ENCODE measurements around the gene SFXN3.
A peak's percentile ranks its signal among the peaks of the same experiment; 100 is the strongest.

The SFXN3 gene

GRCh38 chr10:101063050-101063525 lies 32.1 kb downstream of the SFXN3 start:
- intact Hi-C loops (cut with DNase I), result loop anchor here (10.0 kb wide), 1 partner anchor 48 kb away; no protein-coding TSS in a partner anchor
- DNase-seq, result peak in 34 of 42 donors; percentile 26 to 87 (median 59)

DNA sequence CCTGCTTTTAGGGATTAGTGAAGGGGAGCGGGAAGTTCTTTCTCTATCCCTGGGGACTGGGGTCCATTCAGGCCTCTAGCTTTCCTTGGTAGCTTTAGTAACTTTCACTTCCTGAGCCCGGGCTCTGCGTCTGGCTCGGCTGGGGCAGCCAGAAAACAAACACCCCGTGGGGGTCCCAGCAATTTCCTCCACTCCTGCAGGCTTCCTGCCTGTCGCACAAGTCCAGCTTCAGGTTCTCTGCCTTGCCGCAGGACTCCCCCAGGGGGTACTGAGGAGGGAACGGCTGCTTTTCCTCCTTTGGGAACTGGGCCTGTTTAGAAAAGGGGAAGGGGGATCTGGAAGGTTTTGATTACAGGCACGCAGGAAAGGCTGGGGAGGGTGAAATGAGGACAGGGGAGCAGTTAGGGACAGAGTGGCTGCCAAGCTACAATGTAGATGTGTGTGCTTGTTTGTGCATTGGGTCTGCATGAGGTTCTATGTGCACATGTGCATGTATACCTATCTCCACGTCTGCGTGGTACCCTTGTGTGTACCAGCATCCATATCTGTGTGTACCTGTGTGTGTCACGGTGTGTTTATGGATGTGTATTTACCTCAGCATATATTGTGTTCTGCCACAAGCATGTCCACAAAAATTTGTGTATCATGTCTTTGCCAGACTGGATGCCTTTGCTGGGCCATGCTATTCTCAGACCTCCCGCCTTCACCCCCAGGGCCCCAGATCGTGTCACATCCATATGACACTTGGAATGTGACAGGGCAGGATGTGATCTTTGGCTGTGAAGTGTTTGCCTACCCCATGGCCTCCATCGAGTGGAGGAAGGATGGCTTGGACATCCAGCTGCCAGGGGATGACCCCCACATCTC lies 32.7 kb downstream of the SFXN3 start:
- intact Hi-C loops (cut with DNase I), result loop anchor here (10.0 kb wide), 1 partner anchor 49 kb away; no protein-coding TSS in a partner anchor
- DNase-seq, result no peak

- intact Hi-C loops (cut with DNase I), result loop anchor here (10.0 kb wide), 1 partner anchor 50 kb away; no protein-coding TSS in a partner anchor
- no peak for DNase-seq
Measured at GRCh38 chr10:101064415-101065030, 33.5 kb downstream of the SFXN3 start.

- DNase-seq, result no peak
- intact Hi-C loops (cut with DNase I), result loop anchor here (10.0 kb wide), 1 partner anchor 51 kb away; no protein-coding TSS in a partner anchor
Measured at GRCh38 chr10:101065481-101066145, 34.6 kb downstream of the SFXN3 start.

GRCh38 chr10:101066146-101066895 lies 35.3 kb downstream of the SFXN3 start:
- intact Hi-C loops (cut with DNase I), result loop anchor here (10.0 kb wide), 1 partner anchor 52 kb away; no protein-coding TSS in a partner anchor
- peak in 36 of 42 donors; percentile 8 to 73 (median 45) for DNase-seq

DNA sequence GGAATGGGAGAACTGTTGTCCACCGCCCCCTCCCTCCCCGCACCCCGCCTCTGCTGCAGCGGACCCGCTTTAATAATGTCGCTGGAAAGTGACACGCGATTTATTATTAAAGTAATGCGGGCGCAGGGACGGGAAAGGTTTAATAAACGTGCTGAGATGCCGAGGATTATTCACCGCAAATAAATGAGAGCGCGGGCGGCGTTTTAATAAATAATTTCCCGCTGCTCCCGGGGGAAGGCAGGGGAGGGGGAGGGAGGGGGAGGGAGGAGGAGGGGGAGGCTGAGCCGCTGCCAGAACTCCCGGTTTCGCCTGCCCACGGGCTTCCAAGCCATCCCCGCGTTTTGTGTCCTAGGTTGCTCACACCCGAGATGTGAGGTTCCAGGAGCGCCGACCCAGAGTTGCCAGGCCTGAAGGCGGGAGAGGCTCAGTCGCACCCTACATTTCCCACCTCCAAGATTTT lies 35.9 kb downstream of the SFXN3 start:
- DNase-seq, result peak in 12 of 42 donors; percentile 14 to 53 (median 31)
- intact Hi-C loops (cut with DNase I), result loop anchor here (10.0 kb wide), 1 partner anchor 52 kb away; no protein-coding TSS in a partner anchor

GRCh38 chr10:101067356-101068083 lies 36.5 kb downstream of the SFXN3 start:
- intact Hi-C loops (cut with DNase I), result loop anchor here (10.0 kb wide), 1 partner anchor 53 kb away; no protein-coding TSS in a partner anchor
- DNase-seq, result peak in 41 of 42 donors; percentile 40 to 92 (median 77)

DNA sequence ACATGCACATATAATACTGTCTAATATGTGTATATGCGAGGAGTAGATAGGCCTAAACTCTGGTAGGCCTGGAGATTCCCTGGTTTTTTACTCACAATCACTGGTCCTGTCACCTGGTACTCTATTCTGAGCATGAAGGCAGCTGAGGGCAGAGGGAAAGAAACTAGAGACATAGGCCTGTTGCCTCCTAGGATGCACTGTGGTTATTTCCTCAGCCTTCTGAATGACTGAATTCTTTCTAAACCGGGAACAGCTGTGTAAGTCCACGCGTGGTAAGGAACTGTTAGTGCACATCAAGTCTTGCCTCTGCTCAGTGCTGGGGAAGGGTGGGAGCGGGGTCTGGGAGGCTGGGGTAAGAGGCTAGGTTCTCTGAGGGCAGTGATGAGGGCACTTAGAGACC lies 38.4 kb downstream of the SFXN3 start:
- no peak for DNase-seq
- intact Hi-C loops (cut with DNase I), result loop anchor here (10.0 kb wide), 1 partner anchor 55 kb away; no protein-coding TSS in a partner anchor

GRCh38 chr10:101070098-101070497 lies 39.1 kb downstream of the SFXN3 start:
- intact Hi-C loops (cut with DNase I), result no loop called here
- peak in 5 of 42 donors; percentile 11 to 58 (median 30) for DNase-seq

DNA sequence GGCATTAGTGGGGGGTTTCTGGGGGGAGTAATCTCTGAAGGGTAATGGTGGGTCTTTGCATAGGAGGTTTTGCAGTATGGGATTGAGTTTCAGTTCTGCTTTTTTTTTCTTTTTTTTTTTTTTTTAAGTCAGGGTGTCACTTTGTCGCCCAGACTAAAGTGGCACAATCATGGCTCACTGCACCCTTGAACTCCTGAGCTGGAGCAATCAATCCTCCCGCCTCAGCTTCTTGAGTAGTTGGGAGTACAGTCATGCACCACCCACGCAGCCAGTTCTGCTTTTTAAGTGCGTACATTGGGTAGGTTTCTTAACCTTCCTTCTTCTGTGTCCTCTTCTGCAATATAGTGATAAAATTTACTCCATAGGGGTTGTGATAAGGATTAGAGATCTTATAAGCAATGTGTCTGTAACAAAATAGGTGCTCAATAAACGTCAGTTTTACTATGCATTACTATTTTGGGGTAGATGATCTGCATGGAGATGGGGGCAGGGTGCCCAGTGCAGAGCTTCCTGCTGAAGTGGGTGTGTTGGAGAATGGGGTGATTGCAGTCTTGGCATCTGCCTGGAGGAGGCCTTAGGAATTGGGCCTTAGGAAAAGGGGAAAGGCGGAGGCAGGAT lies 40.3 kb downstream of the SFXN3 start:
- intact Hi-C loops (cut with DNase I), result no loop called here
- peak; percentile 50 to 96 (median 81) for DNase-seq

DNA sequence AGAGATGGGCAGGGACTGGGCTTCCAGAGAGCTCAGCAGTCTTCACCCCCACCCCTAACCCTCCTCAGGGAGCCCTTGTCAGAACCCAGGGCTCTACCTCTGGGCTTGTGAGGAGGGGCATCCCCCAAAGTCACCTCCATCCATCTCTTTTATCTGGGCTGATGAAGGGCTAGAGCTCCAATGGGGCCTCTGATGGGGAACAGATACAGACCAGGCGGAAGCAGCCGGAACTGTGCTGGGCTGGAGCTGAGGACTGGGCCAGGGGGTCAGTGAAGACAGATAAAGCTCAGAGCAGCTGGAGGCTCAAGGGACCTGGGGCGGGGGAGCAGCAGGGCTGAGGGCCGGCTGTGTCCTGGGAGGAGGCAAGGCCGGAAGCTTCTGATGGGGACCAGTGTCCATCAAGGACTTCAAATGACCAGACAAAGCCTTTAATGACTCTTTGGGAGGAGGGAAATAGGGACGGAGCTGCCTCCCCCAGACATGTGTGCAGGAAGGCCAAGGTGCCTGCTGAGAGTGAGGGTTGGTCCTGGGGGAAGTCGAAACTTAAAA lies 40.9 kb downstream of the SFXN3 start:
- DNase-seq, result no peak
- intact Hi-C loops (cut with DNase I), result no loop called here

- peak in 26 of 42 donors; percentile 6 to 80 (median 38) for DNase-seq
- intact Hi-C loops (cut with DNase I), result no loop called here
Measured at GRCh38 chr10:101072923-101073322, 41.9 kb downstream of the SFXN3 start.

DNA sequence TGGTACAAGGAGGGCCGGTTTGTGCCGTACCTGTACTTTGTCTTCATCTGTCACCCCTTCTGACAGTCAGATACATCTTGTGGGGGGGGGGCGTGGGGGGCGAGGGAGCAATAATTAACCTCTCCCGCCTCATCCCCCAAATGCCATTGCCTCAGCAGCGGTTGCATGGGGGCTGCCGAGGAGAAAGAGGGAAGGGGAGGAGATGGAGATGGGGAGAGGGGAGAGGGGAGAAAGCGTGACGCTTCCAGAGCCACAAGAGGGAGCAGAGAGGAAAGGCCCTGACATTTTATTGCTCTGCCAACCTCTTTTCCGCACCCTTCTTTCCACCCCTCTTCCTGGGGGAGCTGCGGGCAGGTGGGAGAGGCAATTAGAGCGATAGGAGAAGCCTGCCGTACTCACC lies 42.6 kb downstream of the SFXN3 start:
- intact Hi-C loops (cut with DNase I), result no loop called here
- DNase-seq, result no peak

GRCh38 chr10:101075775-101076174 lies 44.7 kb downstream of the SFXN3 start:
- peak in 30 of 42 donors; percentile 13 to 78 (median 31) for DNase-seq
- intact Hi-C loops (cut with DNase I), result no loop called here

DNA sequence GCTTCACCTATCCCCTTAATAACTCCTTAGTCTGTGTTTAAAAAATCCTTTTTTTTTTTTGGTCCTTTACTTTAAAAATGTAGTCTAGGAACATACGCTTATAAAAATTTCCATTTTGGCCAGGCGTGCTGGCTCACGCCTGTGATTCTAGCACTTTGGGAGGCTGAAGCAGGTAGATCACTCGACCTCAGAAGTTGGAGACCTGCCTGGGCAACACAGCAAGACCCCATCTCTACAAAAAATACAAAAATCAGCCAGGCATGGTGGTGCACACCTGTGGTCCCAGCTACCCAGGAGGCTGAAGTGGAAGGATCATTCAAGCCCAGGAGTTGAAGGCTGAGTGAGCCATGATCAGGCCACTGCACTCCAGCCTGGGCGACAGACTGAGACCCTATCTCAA lies 45.6 kb downstream of the SFXN3 start:
- intact Hi-C loops (cut with DNase I), result no loop called here
- no peak for DNase-seq

GRCh38 chr10:101079874-101080273 lies 48.8 kb downstream of the SFXN3 start:
- no peak for DNase-seq
- intact Hi-C loops (cut with DNase I), result no loop called here

All from head of caudate nucleus (tissue), 42 donors.